ENCODE results near the gene CAPN2.

Gene CAPN2

DNA sequence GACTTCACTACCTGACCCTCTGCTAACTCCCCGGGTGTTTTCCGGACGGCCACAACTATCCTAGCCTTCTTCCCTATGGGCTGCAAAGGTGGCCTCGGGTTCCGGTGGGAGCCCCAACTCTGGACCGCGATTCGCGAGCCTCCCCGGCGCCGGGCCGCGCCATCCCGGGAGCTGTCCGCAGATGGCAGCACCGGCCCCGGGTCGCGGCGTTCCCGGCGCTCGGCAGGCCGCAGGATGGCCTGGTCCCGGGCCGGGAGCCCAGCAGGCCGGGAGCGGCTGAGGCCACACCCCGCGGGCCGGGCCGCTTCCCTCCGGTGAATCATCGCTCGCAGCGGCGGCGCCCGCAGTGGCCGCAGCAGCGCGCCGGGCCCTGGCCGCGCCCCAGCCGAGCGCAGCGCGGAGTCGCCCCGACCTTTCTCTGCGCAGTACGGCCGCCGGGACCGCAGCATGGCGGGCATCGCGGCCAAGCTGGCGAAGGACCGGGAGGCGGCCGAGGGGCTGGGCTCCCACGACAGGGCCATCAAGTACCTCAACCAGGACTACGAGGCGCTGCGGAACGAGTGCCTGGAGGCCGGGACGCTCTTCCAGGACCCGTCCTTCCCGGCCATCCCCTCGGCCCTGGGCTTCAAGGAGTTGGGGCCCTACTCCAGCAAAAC, at the start of gene CAPN2:
TSS of gene CAPN2 (plus strand) at position 346 of the 656 bp plus-strand sequence. CDS start at position 448, 102 bp downstream.
- Histone ChIP-seq H3K4me3 (ENCODE audit: low read length) (peak within 1 kb of the TSS; percentile 87), H3K36me3 (ENCODE audit: control insufficient read depth, insufficient read depth, low read length) (no peaks in the 10 kb centered on the region), H3K4me1 (ENCODE audit: control insufficient read depth, insufficient read depth, low read length) (peaks cover 14% of the 10 kb centered on the region), H3K27me3 (ENCODE audit: control insufficient read depth, insufficient read depth, low read length) (no peaks in the 10 kb centered on the region), H3K9ac (ENCODE audit: low read length) (peak within 1 kb of the TSS; percentile 85), H3K27ac (ENCODE audit: low read depth, low read length) (peak within 1 kb of the TSS; percentile 93)

DNA sequence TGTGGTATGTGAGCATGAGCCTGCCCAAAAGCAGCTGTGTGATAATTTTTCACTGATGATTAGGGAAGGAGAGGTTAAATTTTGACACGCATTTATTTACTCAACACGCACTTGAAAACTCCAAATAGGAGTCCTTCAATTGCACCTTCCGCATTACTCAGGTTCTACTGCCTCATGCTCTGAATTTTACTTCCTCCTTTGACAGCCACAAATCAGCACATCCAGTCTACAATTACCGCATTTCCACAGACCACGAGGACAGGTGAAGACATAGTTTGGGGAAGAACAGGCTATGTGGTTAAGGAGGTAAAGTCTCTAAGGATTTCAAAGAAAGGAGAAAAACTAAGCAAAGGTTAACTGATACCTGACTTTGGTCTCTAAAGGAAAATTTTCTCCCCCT, 49.4 kb upstream of the CAPN2 start:
- Histone ChIP-seq H3K27ac (ENCODE audit: low read depth, low read length) (no peak overlapping the region), H3K4me3 (ENCODE audit: low read length) (no peak overlapping the region), H3K9ac (ENCODE audit: low read length) (no peak overlapping the region), H3K36me3 (ENCODE audit: control insufficient read depth, insufficient read depth, low read length) (no peaks in the 10 kb centered on the region), H3K4me1 (ENCODE audit: control insufficient read depth, insufficient read depth, low read length) (no peaks in the 10 kb centered on the region), H3K27me3 (ENCODE audit: control insufficient read depth, insufficient read depth, low read length) (no peaks in the 10 kb centered on the region)

DNA sequence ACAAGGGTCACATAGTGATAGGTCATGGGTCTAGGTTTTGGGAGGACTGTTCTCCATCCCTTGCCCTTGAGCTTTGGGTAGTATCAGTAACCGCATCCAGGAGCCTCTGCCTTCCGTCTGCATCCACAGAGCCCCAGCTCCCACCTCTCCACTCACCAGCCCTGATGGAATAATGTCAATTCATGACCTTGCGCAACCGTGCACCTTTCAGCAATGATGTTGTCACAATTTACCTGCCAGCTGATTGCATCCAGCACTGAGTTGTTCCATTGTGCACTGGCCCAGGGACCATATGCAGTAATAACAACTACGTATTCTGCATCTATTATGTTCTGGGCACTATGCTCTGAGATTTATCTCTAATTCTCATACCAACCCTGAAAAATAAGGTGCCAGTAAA, 48.2 kb upstream of the CAPN2 start:
- Histone ChIP-seq H3K4me3 (ENCODE audit: low read length) (no peak overlapping the region), H3K4me1 (ENCODE audit: control insufficient read depth, insufficient read depth, low read length) (no peaks in the 10 kb centered on the region), H3K27me3 (ENCODE audit: control insufficient read depth, insufficient read depth, low read length) (no peaks in the 10 kb centered on the region), H3K27ac (ENCODE audit: low read depth, low read length) (no peak overlapping the region), H3K9ac (ENCODE audit: low read length) (no peak overlapping the region), H3K36me3 (ENCODE audit: control insufficient read depth, insufficient read depth, low read length) (no peaks in the 10 kb centered on the region)

- Histone ChIP-seq H3K27me3 (ENCODE audit: control insufficient read depth, insufficient read depth, low read length) (no peaks in the 10 kb centered on the region), H3K36me3 (ENCODE audit: control insufficient read depth, insufficient read depth, low read length) (no peaks in the 10 kb centered on the region), H3K4me1 (ENCODE audit: control insufficient read depth, insufficient read depth, low read length) (no peaks in the 10 kb centered on the region), H3K27ac (ENCODE audit: low read depth, low read length) (no peak within 1 kb of the TSS), H3K4me3 (ENCODE audit: low read length) (no peak within 1 kb of the TSS), H3K9ac (ENCODE audit: low read length) (no peak within 1 kb of the TSS)
Measured at GRCh38 chr1:223665592-223666312, 46.6 kb upstream of the CAPN2 start, which contains the start of gene CAPN8. Gene CAPN8, minus strand, starts transcription at chr1:223665701. Its CDS starts 55 bp downstream, at chr1:223665646.

- Histone ChIP-seq H3K4me1 (ENCODE audit: control insufficient read depth, insufficient read depth, low read length) (no peaks in the 10 kb centered on the region), H3K27ac (ENCODE audit: low read depth, low read length) (no peak overlapping the region), H3K36me3 (ENCODE audit: control insufficient read depth, insufficient read depth, low read length) (no peaks in the 10 kb centered on the region)
Measured at GRCh38 chr1:223667484-223668182, 44.7 kb upstream of the CAPN2 start.

GRCh38 chr1:223669003-223669795, 43.1 kb upstream of the CAPN2 start:
- Histone ChIP-seq H3K4me3 (ENCODE audit: low read length) (no peak overlapping the region), H3K27me3 (ENCODE audit: control insufficient read depth, insufficient read depth, low read length) (no peaks in the 10 kb centered on the region), H3K27ac (ENCODE audit: low read depth, low read length) (no peak overlapping the region), H3K9ac (ENCODE audit: low read length) (no peak overlapping the region), H3K36me3 (ENCODE audit: control insufficient read depth, insufficient read depth, low read length) (no peaks in the 10 kb centered on the region), H3K4me1 (ENCODE audit: control insufficient read depth, insufficient read depth, low read length) (no peaks in the 10 kb centered on the region)

More at GRCh38 chr1:223667484-223668182, 44.7 kb upstream of the CAPN2 start:
- Histone ChIP-seq H3K27me3 (ENCODE audit: control insufficient read depth, insufficient read depth, low read length) (no peaks in the 10 kb centered on the region), H3K4me3 (ENCODE audit: low read length) (no peak overlapping the region), H3K9ac (ENCODE audit: low read length) (no peak overlapping the region)

- Histone ChIP-seq H3K4me3 (ENCODE audit: low read length) (no peak overlapping the region), H3K27me3 (ENCODE audit: control insufficient read depth, insufficient read depth, low read length) (no peaks in the 10 kb centered on the region), H3K27ac (ENCODE audit: low read depth, low read length) (no peak overlapping the region), H3K9ac (ENCODE audit: low read length) (no peak overlapping the region), H3K4me1 (ENCODE audit: control insufficient read depth, insufficient read depth, low read length) (no peaks in the 10 kb centered on the region), H3K36me3 (ENCODE audit: control insufficient read depth, insufficient read depth, low read length) (no peaks in the 10 kb centered on the region)
Measured at GRCh38 chr1:223670458-223671159, 41.7 kb upstream of the CAPN2 start.

DNA sequence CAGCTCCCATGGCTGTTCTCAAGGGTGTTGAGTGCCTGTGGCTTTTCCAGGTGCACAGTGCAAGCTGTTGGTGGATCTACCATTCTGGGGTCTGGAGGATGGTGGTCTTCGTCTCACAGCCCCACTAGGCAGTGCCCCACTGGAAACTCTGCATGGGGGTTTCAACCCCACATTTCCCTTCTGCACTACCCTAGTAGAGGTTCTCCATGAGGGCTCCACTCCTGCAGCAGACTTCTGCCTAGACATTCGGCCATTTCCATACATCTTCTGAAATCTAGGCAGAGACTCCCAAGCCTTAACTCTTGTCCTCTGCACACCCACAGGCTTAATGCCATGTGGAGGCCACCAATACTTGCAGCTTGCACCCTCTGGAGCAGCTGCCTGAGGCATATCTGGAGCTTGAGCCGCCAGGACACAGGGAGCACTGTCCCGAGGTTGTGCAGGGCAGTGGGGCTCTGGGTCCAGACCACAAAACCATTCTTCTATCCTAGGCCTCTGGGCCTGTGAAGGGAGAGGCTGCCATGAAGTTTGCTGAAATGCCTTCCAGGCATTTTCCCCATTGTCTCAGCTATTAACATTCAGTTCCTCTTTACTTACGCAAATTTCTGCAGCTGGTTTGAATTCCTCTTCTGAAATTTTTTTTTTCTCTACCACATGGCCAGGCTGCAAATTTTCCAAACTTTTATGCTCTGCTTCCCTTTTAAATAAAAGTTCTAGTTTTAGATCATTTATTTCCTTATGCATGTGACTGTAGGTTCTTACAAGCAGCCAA, 38.0 kb upstream of the CAPN2 start:
- Histone ChIP-seq H3K4me1 (ENCODE audit: control insufficient read depth, insufficient read depth, low read length) (no peaks in the 10 kb centered on the region), H3K4me3 (ENCODE audit: low read length) (no peak overlapping the region), H3K27ac (ENCODE audit: low read depth, low read length) (no peak overlapping the region), H3K27me3 (ENCODE audit: control insufficient read depth, insufficient read depth, low read length) (no peaks in the 10 kb centered on the region), H3K9ac (ENCODE audit: low read length) (no peak overlapping the region), H3K36me3 (ENCODE audit: control insufficient read depth, insufficient read depth, low read length) (no peaks in the 10 kb centered on the region)

GRCh38 chr1:223678841-223679240, 33.5 kb upstream of the CAPN2 start:
- no peak overlapping the region for H3K27ac ChIP-seq (ENCODE audit: low read depth, low read length)
- no peak overlapping the region for H3K4me3 ChIP-seq (ENCODE audit: low read length)
- no peaks in the 10 kb centered on the region for H3K36me3 ChIP-seq (ENCODE audit: control insufficient read depth, insufficient read depth, low read length)
- no peak overlapping the region for H3K9ac ChIP-seq (ENCODE audit: low read length)
- no peaks in the 10 kb centered on the region for H3K4me1 ChIP-seq (ENCODE audit: control insufficient read depth, insufficient read depth, low read length)
- no peaks in the 10 kb centered on the region for H3K27me3 ChIP-seq (ENCODE audit: control insufficient read depth, insufficient read depth, low read length)

- Histone ChIP-seq H3K4me1 (ENCODE audit: control insufficient read depth, insufficient read depth, low read length) (no peaks in the 10 kb centered on the region), H3K9ac (ENCODE audit: low read length) (no peak overlapping the region), H3K36me3 (ENCODE audit: control insufficient read depth, insufficient read depth, low read length) (no peaks in the 10 kb centered on the region), H3K27ac (ENCODE audit: low read depth, low read length) (no peak overlapping the region), H3K4me3 (ENCODE audit: low read length) (no peak overlapping the region), H3K27me3 (ENCODE audit: control insufficient read depth, insufficient read depth, low read length) (no peaks in the 10 kb centered on the region)
Measured at GRCh38 chr1:223680188-223680587, 32.2 kb upstream of the CAPN2 start.

- Histone ChIP-seq H3K27me3 (ENCODE audit: control insufficient read depth, insufficient read depth, low read length) (no peaks in the 10 kb centered on the region), H3K36me3 (ENCODE audit: control insufficient read depth, insufficient read depth, low read length) (no peaks in the 10 kb centered on the region), H3K4me3 (ENCODE audit: low read length) (no peak overlapping the region), H3K27ac (ENCODE audit: low read depth, low read length) (no peak overlapping the region), H3K4me1 (ENCODE audit: control insufficient read depth, insufficient read depth, low read length) (no peaks in the 10 kb centered on the region), H3K9ac (ENCODE audit: low read length) (no peak overlapping the region)
Measured at GRCh38 chr1:223682502-223682901, 29.8 kb upstream of the CAPN2 start.

Measured in rectal smooth muscle tissue (tissue), 1 donor.